Mucosa of descending colon (tissue), 3 donors: ENCODE results near the gene PPP2R3C. TPM values are rescaled to one million over a fixed set of nuclear protein-coding genes. Genes with fewer than 3 reads are reported as not detected.

Experiments used
- ATAC-seq: fragments of 200-7000 bp; cut with Tn5 transposase; one replicate; pipeline ENCODE4 v1.9.1; 2020; ENCODE audit warnings: mild to moderate bottlenecking, moderate library complexity
- DNase-seq, 3 donors: peaks; one replicate each; pipeline ENCODE4 v3.0.0-alpha.2; 2020
- H3K36me3 ChIP-seq: fragments of 200-600 bp; one replicate; pipeline ENCODE4 v1.8.0; 2021; ENCODE audit warnings: low read depth, mild to moderate bottlenecking
- H3K4me1 ChIP-seq: fragments of 200-600 bp; one replicate; pipeline ENCODE4 v1.8.0; 2021; ENCODE audit warnings: low read depth, mild to moderate bottlenecking
- H3K4me3 ChIP-seq: fragments of 200-600 bp; one replicate; pipeline ENCODE4 v1.8.0; 2021; ENCODE audit warnings: mild to moderate bottlenecking
- H3K9me3 ChIP-seq: fragments of 200-600 bp; one replicate; pipeline ENCODE4 v1.8.0; 2021; ENCODE audit warnings: mild to moderate bottlenecking
- intact Hi-C, 2 donors: fragments of 100-400 bp; cut with DNase I in 1 of 2; cut with micrococcal nuclease in 1 of 2; formaldehyde crosslinking; loops; one replicate each; pipeline versions ENCODE4 v1.11.0 to v1.11.1; 2022; cut with DNase I, micrococcal nuclease
- total RNA-seq, 3 donors: library from RNA; stranded (reverse); fragmentation: NEBNext Ultra II Directional in 2 of 3; extraction: Animal tissue kit (Norgen Biotek cat#: 25700) in 2 of 3; gene quantifications; one replicate each; pipeline versions ENCODE4 v1.2.1 to v1.2.4, GENCODE V29; 2021 to 2023
- TF ChIP-seq, protein P1 (sequence below): fragments of 200-600 bp; IDR thresholded peaks from one replicate; pipeline ENCODE4 v1.8.0; 2022; ENCODE audit warnings: antibody characterized with exemption, mild to moderate bottlenecking
- donor health status: DM: no; HTN: no; CAD: no; lungs with moderate emphysema.
- donor health status: DM: no; HTN: no; CAD: no.
- donor health status: DM: no; HTN: yes; CAD: no.

PPP2R3C gene
- total RNA-seq, 3 donors from 2014 or later, result 21.5 to 35.5 (median 23.0) TPM

DNA sequence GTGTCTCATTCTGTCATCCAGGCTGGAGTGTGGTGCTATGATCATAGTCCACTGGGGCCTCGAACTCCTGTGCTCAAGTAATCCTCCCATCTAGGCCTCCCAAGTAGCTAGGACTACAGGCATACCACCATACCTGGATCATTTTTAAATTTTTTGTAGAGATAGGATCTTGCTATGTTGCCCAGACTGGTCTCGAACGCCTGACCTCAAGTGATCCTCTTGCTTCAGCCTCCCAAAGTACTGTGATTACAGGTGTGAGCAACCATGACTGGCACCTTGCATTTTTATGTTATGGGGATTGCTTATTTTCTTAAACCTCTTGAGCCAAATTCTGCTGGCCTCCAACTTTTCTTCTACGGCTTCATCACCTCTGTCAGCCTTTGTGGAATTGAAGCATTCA lies 27.4 kb upstream of the PPP2R3C start:
- no peak overlapping the region for H3K4me3 ChIP-seq
- intact Hi-C loops, result no loop called here
- H3K9me3 ChIP-seq, result no peaks in the 10 kb centered on the region
- DNase-seq, result no peak
- H3K4me1 ChIP-seq, result no peaks in the 10 kb centered on the region
- TF ChIP-seq, protein P1, sequence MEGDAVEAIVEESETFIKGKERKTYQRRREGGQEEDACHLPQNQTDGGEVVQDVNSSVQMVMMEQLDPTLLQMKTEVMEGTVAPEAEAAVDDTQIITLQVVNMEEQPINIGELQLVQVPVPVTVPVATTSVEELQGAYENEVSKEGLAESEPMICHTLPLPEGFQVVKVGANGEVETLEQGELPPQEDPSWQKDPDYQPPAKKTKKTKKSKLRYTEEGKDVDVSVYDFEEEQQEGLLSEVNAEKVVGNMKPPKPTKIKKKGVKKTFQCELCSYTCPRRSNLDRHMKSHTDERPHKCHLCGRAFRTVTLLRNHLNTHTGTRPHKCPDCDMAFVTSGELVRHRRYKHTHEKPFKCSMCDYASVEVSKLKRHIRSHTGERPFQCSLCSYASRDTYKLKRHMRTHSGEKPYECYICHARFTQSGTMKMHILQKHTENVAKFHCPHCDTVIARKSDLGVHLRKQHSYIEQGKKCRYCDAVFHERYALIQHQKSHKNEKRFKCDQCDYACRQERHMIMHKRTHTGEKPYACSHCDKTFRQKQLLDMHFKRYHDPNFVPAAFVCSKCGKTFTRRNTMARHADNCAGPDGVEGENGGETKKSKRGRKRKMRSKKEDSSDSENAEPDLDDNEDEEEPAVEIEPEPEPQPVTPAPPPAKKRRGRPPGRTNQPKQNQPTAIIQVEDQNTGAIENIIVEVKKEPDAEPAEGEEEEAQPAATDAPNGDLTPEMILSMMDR, result no peak
- H3K36me3 ChIP-seq, result no peaks in the 10 kb centered on the region
- no peak for ATAC-seq

DNA sequence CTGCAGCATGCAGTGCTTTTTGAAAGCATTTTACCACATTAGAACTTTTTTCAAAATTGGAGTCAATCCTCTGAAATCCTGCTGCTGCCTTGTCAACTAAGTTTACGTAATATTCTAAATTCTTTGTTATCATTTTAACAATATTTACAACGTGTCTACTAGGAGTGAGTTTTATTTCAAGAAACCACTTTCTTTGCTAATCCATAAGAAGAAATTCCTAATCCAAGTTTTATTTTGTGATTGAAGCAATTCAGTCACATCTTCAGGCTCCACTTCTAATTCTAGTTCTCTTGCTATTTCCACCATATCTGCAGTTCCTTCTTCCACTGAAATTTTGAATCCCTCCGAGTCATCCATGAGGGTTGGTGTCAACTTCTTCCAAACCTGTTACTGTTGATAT lies 25.9 kb upstream of the PPP2R3C start:
- ATAC-seq, result no peak
- TF ChIP-seq, protein P1, result no peak
- intact Hi-C loops, result no loop called here
- no peak overlapping the region for H3K4me3 ChIP-seq
- no peak for DNase-seq
- H3K36me3 ChIP-seq, result no peaks in the 10 kb centered on the region
- no peaks in the 10 kb centered on the region for H3K4me1 ChIP-seq
- no peaks in the 10 kb centered on the region for H3K9me3 ChIP-seq

DNA sequence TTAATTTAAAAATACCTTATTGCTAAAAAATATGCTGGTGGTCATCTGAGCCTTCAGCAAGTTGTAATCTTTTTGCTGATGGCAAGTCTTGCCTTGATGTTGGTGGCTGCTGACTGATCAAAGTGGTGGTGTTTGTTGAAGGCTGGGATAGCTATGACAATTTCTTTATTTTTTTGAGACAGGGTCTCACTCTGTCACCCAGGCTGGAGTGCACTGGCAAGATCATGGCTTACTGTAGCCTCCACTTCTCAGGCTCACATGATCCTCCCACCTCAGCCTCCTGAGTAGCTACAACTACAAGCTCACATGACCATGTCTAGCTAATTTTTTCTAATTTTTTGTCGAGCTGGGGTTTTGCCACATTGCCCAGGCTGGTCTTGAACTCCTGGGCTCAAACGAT lies 25.4 kb upstream of the PPP2R3C start:
- H3K4me1 ChIP-seq, result no peaks in the 10 kb centered on the region
- no peak for DNase-seq
- intact Hi-C loops, result no loop called here
- H3K36me3 ChIP-seq, result no peaks in the 10 kb centered on the region
- TF ChIP-seq, protein P1, result no peak
- no peak overlapping the region for H3K4me3 ChIP-seq
- no peak for ATAC-seq
- H3K9me3 ChIP-seq, result no peaks in the 10 kb centered on the region

DNA sequence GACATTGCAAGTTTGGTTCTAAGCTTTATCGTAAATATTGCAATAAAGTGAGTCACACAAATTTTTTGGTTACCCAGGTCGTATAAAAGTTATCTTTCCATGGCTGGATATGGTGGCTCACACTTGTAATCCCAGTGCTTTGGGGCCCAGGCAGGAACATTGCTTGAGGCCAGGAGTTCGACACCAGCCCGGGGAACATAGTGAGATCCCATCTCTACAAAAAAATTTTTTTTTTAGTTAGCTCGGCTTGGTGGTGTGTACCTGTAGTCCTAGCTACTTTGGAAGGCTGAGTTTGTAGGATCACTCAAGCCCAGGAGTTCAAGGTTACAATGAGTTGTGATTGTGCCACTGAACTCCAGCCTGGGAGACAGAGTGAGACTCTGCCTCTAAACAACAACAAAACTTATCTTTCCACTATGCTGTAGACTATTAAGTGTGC lies 24.9 kb upstream of the PPP2R3C start:
- H3K4me1 ChIP-seq, result no peaks in the 10 kb centered on the region
- TF ChIP-seq, protein P1, result no peak
- ATAC-seq, result no peak
- H3K4me3 ChIP-seq, result no peak overlapping the region
- no peak for DNase-seq
- no peaks in the 10 kb centered on the region for H3K36me3 ChIP-seq
- intact Hi-C loops, result no loop called here
- H3K9me3 ChIP-seq, result no peaks in the 10 kb centered on the region

DNA sequence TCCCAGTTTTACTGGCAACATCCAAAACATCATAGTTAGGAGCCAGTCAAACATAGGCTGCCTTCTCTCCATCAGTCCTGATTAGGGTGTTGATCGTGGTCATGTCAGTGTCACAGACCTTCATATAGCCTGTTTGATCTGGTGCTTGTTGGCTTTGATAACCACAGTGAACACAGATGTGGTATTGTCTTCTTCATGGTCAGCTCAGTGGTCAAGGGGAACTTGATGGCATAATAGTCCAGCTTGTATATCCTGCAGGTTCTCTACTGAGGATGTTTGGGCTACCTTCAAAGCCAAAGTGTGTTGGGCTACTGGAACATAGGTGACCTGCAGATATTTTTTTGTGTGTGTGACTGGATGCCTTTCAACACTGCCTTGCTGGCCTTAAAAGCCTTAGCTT lies 22.2 kb upstream of the PPP2R3C start:
- H3K4me1 ChIP-seq, result no peaks in the 10 kb centered on the region
- TF ChIP-seq, protein P1, result no peak
- H3K36me3 ChIP-seq, result no peaks in the 10 kb centered on the region
- DNase-seq (no peak), ATAC-seq (no peak)
- no peak overlapping the region for H3K4me3 ChIP-seq
- H3K9me3 ChIP-seq, result no peaks in the 10 kb centered on the region
- intact Hi-C loops, result loop anchor here (5.0 kb wide), 1 partner anchor 268 kb away; no protein-coding TSS in a partner anchor
